ENCODE measurements around the gene PHF2.

Gene PHF2

GRCh38 chr9:93603011-93603410 is 26.6 kb downstream of the PHF2 start:
- no peak for DNase-seq

DNA sequence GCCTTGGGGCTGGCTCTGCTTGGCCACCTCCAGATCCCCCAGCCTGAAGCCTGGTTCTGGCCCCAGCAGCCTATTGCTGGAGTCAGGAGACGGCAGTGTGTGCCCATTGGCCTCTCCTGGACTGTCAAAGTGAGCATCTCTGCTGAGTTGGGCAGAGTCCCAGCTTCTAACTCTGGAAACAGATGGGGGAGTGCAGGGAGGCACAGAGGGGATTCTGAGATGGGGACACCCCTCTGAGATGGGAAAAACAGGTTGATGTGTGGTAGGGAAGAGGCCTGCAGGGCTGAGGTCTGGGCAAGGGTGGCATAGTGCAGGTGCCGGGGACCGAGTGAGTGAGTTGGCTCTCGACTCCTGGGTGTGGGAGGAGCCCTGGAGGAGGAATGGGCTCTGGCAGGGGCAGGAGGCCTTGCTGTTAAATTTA is 27.5 kb downstream of the PHF2 start:
- DNase-seq, result no peak

DNA sequence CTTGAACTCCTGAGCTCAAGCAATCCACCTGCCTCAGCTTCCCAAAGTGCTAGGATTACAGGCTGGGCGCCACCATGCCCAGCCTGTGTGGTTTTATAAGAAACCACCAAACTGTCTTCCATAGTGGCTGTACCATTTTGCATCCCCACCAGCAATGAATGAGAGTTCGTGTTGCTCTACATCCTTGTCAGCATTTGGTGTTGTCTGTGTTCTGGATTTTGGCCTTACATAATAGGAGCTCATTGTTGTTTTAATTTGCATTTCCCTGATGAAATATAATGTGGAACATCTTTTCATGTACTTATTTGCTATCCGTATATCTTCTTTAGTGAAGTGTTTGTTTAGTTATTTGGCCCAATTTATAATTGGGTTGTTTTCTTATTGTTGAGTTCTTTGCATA is 29.8 kb downstream of the PHF2 start:
- no peak for DNase-seq

DNA sequence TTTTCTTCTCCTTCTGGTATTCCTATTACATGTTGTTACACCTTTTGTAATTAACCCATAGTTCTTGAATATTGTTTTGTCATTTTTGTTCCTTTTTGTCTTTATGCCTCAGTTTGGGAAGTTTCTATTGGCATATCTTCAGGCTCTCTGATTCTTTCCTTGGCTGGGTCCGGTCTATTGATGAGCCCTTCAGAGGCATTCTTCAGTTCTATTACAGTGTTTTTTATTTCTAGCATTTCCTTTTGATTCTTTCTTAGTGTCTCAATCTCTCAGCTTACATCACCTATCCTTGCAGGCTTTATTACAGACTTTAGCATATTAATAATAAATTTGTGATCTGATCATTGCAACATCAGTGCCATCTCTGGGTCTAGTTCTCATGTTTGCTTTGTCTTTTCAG is 33.8 kb downstream of the PHF2 start:
- DNase-seq, result no peak

DNA sequence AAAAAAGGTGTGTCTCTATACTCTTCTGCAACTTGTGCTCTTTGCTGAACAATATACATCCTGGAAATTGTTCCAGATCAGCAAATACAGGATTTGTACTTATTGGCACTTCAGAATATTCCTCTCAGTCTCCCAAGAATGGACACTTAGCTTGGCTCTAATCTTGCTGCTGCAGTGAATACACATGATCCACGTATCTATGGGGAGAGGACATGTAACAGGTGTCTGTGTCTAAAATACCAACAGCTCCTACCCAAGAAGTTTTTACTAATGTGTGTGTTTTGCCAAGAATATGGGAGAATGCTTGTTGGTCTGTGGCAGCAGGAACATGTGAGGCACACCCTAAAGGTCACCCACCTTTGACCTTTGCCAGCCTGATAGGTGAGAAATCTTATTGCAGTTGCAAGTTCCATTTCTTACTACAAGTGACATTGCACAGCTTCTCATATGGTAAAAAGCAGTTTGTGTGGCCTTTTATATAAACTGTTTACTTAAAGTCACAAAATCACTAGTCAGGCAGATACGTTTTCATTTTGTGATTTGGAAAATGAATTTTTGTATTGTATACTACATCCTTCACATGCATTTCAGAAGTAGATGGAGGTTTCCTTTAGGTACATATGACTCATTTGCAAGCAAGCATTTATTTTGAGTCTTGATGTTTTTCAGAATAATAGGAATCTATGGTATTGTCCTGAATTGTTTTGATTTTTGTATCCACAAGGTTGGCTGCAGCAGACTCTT is 35.8 kb downstream of the PHF2 start:
- DNase-seq, result no peak

DNA sequence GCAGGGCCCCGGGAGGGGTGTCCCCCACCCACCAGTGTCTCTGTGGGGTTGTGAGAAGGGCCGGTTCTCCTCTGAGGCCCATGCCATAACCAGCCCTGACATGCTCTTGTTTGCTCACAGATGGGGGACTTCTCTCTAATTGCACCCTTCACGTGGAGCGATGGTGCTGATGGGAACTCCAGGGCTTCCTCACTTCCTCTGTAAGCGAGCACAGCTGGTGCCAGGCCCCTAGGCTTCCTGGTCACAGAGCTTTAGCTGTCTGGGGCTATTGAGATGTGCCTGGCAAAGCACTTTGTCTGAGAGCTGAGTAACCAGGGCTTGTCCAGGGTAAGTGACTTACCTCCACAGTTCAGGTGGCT is 36.4 kb downstream of the PHF2 start:
- DNase-seq, result no peak

DNA sequence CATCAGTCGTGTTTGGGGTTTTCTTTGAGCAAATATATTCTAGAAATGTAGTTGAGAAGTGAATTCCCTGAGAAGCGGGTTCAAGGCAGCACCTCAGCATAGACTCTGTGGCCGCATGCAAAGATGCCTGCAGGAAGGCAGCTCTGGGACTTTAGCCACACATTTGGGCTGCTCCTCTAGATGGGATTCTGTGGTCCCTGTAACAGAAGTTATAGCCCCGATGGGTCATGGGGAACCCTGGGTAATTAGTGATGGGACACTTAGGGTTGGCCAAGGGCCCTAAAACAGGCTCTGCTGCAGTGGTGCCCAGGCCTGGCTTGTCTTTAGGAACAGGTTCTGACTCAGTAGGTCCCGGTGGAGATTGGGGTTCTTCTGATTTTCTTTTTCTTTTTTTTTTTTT is 36.8 kb downstream of the PHF2 start:
- no peak for DNase-seq

DNA sequence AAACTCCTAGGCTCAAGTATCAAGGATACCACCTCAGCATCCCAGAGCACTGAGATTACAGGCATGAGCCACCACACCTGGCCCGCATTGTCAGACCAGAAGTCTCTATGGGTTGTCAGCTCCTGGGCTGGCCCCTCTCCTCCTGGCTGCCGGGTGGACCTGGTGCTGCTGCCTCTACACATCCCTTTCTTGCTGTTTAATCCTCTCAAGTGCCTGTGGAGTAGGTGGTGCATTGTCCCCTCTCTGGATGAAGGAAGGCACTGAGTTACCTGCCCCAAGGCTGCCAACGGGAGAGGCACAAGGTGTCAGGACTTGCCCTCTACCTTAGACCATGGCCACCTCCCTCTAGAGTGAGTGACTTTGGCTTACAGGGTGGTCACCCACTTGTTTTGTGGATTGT is 37.4 kb downstream of the PHF2 start:
- no peak for DNase-seq

GRCh38 chr9:93614830-93615468 is 38.6 kb downstream of the PHF2 start:
- DNase-seq, result no peak

GRCh38 chr9:93616044-93616443 is 39.7 kb downstream of the PHF2 start:
- no peak for DNase-seq

DNA sequence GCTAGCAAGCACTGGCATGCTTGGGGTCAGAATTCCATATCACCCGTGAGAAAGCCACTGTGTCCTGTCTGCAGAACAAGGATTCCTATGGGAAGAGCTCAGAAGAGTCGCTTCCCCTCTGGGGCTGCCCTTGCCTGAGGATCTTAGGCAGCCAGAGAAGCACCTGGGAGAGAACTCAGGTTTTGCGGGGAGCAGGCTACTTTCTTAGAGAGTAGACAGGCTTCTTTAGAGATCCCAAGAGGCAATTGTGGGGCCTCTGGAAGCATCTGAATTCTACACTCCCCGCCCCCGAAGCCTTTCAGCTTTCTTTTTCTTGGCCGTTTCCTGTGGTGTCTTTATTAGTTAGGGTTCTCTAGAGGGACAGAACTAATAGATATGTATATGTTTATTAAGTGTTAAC is 40.9 kb downstream of the PHF2 start:
- DNase-seq, result no peak

- DNase-seq, result no peak
These were observed 42.9 kb downstream of the PHF2 start for GRCh38 chr9:93619272-93619775.

DNA sequence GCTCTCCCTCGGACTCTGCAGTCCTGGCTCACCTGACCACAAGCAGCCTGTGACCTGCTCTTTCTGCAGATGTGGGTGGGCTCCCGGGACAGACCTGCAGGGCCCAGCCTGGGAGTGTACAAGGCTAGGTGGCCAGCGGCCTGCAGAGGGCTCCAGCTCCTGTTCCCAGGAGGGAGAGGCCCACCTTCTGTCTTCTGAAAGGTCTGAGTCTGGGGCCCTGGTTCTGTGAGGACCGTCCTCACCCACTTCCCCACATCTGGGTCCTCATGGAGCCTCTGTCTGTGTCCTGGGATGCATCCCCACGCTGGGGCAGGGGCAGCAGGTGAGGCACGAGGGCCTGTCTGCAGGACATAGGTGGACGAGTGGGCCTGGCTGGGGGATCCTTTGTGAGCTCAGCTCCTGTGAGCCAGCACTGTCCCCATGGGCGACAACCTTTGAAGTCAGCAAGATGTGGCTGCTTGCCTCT is 43.7 kb downstream of the PHF2 start:
- no peak for DNase-seq

GRCh38 chr9:93620881-93621820 is 44.8 kb downstream of the PHF2 start:
- DNase-seq, result no peak

DNA sequence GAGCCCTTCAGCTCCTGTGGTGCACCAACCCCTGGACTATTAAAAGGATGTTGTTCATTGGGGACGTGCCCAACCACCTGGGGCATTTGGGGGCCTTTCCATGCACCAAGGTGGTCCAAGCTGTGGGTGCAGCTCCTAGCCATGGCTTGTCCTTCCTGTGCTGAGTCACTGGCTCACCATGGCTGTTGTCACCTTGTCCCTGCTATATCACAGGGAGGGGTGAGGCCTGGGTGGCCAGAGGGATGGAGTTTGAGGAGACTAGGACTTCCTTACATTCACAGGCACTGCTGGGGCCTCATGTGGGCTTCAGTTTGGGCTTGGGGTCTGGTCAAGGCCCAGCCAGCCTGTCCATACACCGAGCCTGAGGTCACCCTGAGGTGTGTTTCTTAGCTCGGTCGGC is 45.5 kb downstream of the PHF2 start:
- DNase-seq, result no peak

DNA sequence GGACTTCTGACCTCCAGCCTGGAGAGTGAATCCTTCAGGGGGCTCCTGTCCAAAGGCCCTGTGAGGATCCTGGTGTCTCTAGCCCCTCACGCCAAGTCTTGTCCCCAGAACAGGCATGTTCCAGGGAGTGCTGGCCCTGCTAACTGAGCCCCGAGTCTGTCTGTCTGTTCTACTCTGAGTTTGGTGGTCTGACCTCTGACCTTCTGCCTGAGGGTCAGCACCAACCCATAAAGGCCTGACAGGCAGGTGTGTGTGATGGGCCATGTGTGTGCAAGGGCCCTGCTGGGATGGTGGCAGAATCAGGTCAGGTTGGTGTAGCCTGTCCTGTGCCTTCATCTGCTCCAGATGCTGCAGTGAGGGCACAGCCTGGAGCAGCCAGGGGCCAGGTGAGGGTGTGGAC is 46.3 kb downstream of the PHF2 start:
- no peak for DNase-seq

DNA sequence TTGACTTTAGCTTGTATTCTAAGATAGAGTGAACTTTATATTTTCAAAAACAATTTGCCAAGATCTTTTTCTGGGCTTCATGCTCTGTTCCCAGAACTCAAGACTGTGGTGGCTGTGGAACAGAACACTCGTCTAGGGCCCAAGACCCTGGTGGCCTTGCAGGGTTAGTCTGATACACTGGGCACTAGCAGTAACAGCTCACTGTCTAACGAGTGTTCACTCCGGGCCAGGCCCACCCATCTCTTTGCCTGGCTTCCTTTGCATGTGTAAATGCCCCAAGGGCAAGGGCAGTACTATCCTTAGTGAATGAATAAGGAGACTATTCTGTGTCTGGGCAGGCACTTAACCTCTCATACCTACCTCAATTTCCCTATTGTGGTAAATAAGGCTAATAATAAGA is 47.4 kb downstream of the PHF2 start:
- DNase-seq, result no peak

DNA sequence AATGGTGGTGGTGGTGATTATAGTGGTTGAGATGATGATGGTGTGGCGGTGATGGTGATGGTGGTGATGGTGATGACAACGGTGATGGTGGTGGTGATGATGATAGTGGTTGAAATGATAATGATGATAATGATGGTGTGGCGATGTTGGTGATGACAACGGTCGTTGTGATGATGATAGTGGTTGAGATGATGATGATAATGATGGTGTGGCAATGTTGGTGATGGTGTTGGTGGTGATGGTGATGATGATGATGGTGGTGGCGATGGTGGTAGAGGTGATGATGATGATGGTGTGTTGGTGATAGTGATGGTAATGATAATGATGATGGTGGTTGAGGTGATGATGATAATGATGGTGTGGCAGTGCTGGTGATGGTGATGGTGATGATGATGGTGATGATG is 48.0 kb downstream of the PHF2 start:
- DNase-seq, result no peak

DNA sequence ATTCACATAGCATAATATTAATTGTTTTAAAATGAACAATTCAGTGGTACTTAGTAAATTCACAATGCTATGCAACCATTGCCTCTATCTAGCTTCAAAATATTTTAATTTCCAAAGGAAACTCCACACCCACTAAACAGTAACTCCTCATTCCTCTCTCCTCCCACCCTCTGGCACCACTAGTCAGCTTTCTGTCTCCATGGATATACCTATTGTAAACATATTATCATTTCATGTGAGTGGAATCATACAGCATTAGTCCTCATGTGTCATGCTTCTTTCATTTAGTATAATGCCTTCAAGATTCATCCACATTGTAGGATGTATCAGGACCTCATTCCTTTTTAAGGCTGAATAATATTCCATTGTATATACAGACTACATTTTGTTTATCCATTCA is 48.6 kb downstream of the PHF2 start:
- no peak for DNase-seq

- DNase-seq, result no peak
These were observed 53.5 kb downstream of the PHF2 start for GRCh38 chr9:93629920-93630319.

DNA sequence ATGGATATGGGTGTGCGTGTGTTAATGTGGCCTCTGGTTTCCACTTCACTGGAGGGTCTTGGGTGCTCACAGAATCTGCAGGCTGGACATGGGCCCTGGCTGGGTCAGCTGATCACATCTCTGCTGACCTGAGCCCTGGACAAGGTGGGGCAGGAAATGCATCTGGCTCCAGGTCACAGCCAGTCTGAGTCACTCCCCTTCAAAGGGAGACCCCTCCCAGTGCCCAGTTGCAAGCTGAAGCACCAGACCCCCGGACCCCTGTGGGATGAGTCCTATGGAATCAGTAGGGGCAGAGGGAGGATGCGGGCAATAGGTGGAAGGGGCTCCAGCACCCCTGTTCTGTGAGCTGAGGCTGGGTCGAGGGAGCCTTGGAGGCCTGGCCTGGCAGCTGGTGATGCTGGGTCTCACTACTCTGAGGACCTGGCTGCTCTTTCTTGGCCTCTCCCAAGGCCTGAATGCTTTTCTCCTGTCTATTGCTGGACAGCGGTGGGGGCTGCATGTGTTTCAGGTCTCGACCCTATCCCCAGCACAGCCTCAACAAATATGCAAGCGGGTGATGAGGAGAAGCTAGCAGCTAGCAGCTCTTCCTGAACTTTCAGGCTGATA is 54.5 kb downstream of the PHF2 start:
- DNase-seq, result no peak

DNA sequence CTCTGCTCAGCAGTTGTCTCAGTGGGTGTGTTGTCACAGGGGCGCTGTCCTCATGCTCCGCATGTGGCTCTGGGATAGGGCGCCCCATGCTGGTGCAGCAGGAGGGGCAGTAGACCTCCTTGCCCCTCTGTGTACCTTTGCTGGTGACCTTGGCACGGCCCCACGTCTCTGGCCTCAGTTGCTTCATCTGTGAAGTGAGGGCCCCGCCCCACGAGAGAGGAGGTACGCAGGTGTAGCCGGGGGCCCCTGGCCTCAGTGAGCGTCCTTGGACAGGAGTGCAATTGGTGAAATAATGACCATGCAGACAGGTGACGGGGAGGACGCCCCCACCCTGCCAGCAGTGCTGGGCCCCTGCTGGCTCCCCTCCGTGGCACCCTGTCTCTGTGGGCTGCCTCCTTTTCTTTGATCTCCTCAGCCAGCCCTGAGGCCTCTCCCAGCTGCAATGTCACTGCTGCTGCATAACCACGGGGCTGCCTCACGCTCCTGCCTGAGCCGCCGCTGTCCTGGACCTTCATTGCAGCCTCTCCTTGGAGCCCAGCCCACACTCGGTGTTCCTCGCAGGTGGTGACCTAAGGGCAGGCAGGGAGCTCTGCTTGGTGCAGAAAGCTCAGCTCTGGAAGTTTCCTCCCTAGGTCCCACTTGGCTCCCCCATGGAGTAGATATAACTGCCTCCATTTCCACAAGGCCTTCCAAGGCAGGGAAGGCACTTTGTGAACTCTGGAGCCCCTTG is 57.3 kb downstream of the PHF2 start:
- no peak for DNase-seq

Measured in activated T-cell treated with anti-CD3 and anti-CD28 coated beads for 4 hours (primary cell).